Activated CD4-positive, alpha-beta T cell treated with anti-CD3 and anti-CD28 coated beads for 24 hours (primary cell): ENCODE measurements around the gene TRIM49D1.
"Not testable (repeated sequence)": the region's sequence is repeated elsewhere in the genome, so short reads cannot be mapped to it uniquely, and the experiment has no call there.

ENCODE experiments used
- DNase-seq, 2 donors: peaks; one replicate each; pipeline ENCODE4 v3.0.0-alpha.2; 2020; ENCODE audit warnings: low read depth in 2 of 2

TRIM49D1 gene, protein sequence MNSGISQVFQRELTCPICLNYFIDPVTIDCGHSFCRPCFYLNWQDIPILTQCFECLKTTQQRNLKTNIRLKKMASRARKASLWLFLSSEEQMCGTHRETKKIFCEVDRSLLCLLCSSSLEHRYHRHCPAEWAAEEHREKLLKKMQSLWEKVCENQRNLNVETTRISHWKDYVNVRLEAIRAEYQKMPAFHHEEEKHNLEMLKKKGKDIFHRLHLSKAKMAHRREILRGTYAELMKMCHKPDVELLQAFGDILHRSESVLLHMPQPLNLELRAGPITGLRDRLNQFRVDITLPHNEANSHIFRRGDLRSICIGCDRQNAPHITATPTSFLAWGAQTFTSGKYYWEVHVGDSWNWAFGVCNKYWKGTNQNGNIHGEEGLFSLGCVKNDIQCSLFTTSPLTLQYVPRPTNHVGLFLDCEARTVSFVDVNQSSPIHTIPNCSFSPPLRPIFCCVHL

GRCh38 chr11:89922195-89922660 is at the start of gene TRIM49D1:
Gene TRIM49D1, minus strand, starts transcription at chr11:89922245. Its CDS starts 4,535 bp downstream, at chr11:89917710.
- no peak for DNase-seq

DNA sequence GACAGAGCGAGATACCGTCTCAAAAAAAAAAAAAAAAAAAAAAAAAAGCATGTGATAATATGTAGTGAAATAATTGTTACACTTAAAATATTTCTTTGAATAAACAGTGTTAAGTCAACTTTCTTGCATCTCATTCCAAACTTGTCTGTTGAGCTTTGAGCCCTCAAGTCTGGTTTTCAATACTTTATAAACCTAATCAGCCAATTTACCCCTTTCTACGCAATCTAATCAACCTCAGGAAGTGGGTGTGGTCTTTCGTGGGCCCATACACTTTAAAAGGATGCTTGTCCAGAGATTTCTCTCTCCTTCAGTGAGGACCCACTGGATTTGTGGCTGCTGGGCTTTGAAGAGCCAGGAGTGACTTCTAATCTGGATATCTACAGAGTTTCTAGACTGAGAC is 43.7 kb upstream of the TRIM49D1 start, which contains the start of gene TRIM64:
TRIM64 (plus strand) TSS at position 301 of the 400 bp plus-strand sequence. CDS start 2,467 bp downstream, outside the sequence.
- not testable (repeated sequence) for DNase-seq

- DNase-seq: not testable (repeated sequence)
These were observed 38.8 kb upstream of the TRIM49D1 start for GRCh38 chr11:89960833-89961232.

- not testable (repeated sequence) for DNase-seq
These were observed 1.7 kb upstream of the TRIM49D1 start, which contains the start of gene TRIM49D2 for GRCh38 chr11:89923764-89924163. Gene TRIM49D2, plus strand, starts transcription at chr11:89924064. Its CDS starts 2,698 bp downstream, at chr11:89926762.

GRCh38 chr11:89900809-89901208 is 21.2 kb downstream of the TRIM49D1 start:
- not testable (repeated sequence) for DNase-seq

DNA sequence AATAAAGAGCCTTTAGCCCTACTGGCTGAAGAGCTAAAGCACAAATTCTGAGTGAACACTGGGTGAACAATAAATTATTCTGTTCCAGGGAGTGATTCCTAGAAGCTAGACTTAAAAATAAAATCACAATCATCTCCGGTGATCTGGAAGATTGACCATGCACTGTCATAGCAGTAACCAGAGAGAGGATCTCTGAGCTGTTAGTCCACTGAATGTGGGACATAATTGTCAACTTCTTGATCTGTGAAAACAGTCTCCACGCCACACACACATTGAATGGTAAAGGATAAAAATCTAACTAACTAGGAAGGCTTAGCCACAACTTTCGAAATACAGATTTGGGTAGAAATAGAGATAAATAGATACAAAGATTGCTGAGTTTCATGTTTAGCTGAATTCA is 28.8 kb downstream of the TRIM49D1 start:
- not testable (repeated sequence) for DNase-seq

DNA sequence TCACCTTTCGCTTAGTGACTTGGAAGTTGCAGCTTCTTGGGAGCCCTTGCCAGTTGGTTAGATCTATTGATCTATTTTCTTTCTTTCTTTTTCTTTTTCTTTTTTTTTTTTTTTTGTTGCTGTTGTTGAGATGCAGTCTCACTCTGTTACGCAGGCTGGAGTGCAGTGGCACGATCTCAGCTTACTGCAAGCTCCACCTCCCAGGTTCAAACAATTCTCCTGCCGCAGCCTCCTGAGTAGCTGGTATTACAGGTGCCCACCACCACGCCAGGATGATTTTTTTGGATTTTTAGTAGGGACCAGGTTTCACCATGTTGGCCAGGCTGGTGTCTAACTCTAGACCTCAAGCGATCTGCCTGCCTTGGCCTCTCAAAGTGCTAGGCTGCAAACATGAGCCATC is 44.5 kb downstream of the TRIM49D1 start:
- not testable (repeated sequence) for DNase-seq

DNA sequence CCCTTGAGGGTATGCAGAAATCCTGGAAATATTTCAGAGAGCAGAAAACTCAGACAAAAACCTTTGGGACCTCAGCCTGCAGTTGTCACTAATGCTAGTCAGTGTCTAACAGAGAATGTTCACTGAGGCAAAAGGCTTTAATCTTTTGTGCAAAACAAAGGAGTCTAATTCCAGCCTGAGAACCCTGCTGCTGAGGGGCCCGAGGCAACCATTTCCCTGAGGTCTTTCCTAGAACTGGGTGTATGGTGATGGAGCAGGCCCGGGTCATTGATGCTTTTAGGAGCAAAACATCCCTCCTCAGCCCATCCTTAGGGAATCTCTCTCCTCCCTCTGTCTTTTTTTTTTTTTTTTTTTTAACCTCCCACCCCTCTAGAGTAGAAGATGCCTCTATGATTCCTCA is 49.5 kb downstream of the TRIM49D1 start:
- DNase-seq: not testable (repeated sequence)

- not testable (repeated sequence) for DNase-seq
These were observed 56.8 kb downstream of the TRIM49D1 start for GRCh38 chr11:89865223-89865622.

GRCh38 chr11:89863906-89864704 is 57.9 kb downstream of the TRIM49D1 start:
- not testable (repeated sequence) for DNase-seq
